ENCODE measurements around the gene MTMR3. TPM values are rescaled to one million over a fixed set of nuclear protein-coding genes. Genes with fewer than 3 reads are reported as not detected.

The MTMR3 gene
- total RNA-seq, 2 donors from 2014 or later: 53.9 to 55.7 TPM

DNA sequence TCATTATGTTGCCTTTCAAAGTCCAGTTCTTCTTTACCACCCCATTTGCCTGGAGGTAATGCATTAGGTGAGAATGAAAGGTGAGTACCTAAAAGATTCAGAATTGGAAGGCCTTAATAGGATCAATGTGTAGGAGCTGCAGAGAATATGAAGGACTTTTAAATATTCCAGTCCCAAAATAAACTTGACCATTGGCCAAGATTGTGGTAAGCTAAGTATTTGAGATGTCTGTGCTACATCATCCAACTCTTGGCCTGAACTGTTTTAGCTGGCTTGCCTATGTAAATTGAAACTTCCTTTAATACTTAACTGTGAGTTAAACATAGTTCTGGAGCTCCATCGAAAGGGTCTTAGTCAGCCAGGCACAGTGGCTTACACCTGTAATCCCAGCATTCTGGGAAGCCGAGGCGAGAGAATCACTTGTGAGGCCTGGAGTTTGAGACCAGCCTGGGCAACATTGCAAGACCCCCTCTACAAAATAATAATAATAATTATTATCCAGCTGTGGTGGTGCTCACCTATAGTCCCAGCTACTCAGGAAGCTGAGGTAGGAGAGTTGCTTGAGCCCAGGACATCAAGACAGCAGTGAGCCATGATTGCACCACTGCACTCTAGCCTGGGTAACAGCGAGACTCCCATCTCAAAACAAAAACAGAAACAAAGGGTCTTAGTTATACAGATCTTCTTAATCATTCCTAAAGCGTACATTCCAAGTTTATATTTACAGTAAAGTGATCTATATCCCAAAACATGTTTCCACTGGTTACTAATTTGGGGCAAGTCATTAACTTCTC, 29.8 kb downstream of the MTMR3 start:
- Mint-ChIP-seq H3K4me3 (no peak overlapping the region), H3K4me1 (peaks cover 48% of the 10 kb centered on the region), H3K27me3 (no peaks in the 10 kb centered on the region), H3K27ac (no peak overlapping the region), H3K36me3 (ENCODE audit: low read depth) (no peaks in the 10 kb centered on the region)
- no peaks in the 10 kb centered on the region for H3K9me3 ChIP-seq (ENCODE audit: control insufficient read depth, low read length, poor library complexity, severe bottlenecking)
- DNase-seq (no peak), ATAC-seq (no peak)

DNA sequence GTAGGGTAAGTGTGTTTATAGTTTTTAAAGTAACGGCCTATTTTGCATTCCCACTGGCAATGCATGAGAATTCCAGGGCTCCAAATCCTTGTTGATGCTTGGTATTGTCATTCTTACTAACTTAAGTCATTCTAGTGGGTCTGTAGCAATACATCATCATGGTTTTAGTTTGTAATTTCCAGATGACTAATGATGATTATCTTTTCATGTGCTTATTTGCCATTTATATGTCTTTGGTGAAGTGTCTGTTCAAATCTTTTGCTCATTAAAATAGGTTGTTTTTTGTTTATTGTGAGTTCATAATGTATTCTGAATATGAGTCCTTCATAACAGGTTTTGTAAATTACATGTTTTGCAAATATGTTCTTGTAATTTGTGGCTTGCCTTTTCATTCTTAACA, 31.2 kb downstream of the MTMR3 start:
- Mint-ChIP-seq H3K4me1 (peaks cover 44% of the 10 kb centered on the region), H3K27ac (peak overlapping the region; percentile 9), H3K4me3 (no peak overlapping the region), H3K36me3 (ENCODE audit: low read depth) (no peaks in the 10 kb centered on the region), H3K27me3 (no peaks in the 10 kb centered on the region)
- H3K9me3 ChIP-seq (ENCODE audit: control insufficient read depth, low read length, poor library complexity, severe bottlenecking): no peaks in the 10 kb centered on the region
- ATAC-seq (no peak), DNase-seq (no peak)

DNA sequence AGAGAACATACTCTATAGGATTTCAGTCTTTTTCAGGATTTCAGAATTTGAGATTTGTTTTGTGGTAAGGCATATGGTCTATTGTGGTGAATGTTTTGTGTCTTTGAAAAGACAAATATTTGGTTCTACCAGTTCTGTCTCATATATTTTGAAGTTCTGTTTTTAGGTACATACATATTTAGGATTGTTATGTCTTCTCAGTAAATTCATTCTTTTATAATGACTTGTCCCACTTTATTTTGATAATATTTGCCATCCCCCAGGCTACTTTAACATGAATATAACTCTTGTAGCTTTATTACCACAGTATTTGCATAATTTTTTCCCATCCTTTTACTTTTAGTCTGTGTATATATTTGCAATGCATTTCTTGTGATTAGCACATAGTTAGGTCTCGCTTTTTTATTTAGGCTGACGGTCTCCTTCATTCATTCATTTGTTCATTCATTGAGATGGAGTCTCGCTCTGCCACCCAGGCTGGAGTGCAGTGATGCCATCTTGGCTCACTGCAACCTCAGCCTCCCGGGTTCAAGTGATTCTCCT, 32.1 kb downstream of the MTMR3 start:
- H3K9me3 ChIP-seq (ENCODE audit: control insufficient read depth, low read length, poor library complexity, severe bottlenecking): no peaks in the 10 kb centered on the region
- Mint-ChIP-seq H3K27ac (peak overlapping the region; percentile 9), H3K4me1 (peaks cover 42% of the 10 kb centered on the region), H3K36me3 (ENCODE audit: low read depth) (no peaks in the 10 kb centered on the region), H3K4me3 (peak overlapping the region; percentile 47), H3K27me3 (no peaks in the 10 kb centered on the region)
- ATAC-seq (no peak), DNase-seq (no peak)

DNA sequence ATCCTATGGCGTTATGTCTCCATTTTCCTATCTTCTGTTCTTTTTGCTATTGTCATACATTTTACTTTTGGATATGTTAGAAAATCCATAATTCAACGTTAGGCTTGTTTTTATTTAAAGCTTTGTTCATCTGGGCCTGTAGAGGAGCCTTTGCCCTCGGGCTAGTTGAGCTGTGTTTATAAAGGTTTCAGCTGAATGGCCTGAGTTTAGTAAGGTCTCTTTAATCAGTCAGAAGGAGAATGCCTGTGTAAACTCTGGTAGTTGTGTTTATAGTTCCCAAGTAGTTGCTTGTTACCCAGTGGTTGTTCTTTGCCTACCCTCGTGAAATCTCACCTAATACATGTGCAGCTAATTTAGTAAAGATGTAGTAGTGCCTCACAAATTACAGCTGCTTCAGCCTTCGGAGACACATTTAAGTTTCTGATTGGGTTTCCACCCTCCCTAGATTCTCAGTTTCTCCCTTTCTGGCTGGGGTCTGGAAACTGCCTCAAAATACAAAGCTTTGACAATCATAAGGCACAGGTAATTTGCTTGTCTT, 33.1 kb downstream of the MTMR3 start:
- DNase-seq (no peak), ATAC-seq (no peak)
- Mint-ChIP-seq H3K27ac (no peak overlapping the region), H3K27me3 (no peaks in the 10 kb centered on the region), H3K4me3 (no peak overlapping the region), H3K36me3 (ENCODE audit: low read depth) (no peaks in the 10 kb centered on the region), H3K4me1 (peaks cover 39% of the 10 kb centered on the region)
- H3K9me3 ChIP-seq (ENCODE audit: control insufficient read depth, low read length, poor library complexity, severe bottlenecking): no peaks in the 10 kb centered on the region

DNA sequence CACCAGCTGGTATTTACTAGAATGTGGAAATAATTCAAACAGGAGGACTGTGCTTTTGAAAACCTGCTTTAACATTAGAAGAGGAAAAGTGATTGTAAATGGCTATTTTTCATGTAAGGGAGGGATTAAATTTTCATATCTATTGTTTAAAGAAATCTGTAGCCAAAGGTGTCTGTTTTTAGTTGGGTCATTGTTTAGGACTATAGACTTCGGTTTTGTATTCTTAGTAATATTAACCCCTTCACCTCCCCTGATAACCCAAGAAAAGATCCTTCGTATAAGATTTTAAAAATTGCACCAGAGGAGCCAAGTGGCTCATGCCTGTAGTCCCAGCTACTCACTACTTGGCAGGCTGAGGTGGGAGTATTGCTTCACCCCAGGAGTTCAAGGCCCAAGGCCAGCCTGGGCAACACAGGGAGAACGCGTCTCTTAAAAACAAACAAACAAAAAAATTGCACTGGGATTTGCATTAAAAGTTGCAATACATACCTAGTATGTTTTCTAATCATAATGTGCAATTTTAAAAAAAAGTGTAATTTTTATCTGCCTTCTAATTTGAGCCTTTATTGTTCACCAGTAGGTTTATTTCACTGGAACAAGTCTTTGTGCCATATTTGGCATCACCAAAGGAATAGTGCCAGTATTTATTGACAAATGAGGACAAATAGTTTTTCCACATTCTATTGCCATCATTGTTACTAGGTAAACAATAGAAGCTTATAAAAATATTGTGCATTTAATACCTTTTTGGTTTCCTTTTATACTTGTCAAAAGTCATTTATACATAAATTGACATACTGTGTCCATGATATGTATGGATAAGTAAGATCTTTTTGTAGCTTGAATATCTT, 34.3 kb downstream of the MTMR3 start:
- H3K27me3 Mint-ChIP-seq: no peaks in the 10 kb centered on the region
- peaks cover 40% of the 10 kb centered on the region for H3K4me1 Mint-ChIP-seq
- no peak overlapping the region for H3K27ac Mint-ChIP-seq

DNA sequence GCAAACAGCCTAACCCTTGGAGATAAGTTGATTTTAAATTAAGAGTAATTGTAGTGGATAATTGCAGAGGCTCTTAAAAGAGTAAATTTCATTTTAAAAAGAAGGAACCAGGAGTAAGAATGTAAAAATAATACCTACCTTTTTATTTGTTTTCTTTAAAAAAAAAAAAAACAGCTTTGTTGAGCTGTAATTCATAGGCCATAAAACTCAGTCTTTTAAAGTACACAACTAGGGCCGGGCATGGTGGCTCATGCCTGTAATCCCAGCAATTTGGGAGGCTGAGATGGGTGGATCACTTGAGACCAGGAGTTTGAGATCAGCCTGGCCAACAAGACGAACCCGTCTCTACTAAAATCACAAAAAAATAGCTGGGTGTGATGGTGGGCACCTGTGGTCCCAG, 42.4 kb downstream of the MTMR3 start:
- H3K4me1 Mint-ChIP-seq: peaks cover 27% of the 10 kb centered on the region

More for the DNA sequence above, 34.3 kb downstream of the MTMR3 start:
- ATAC-seq (no peak), DNase-seq (no peak)
- H3K9me3 ChIP-seq (ENCODE audit: control insufficient read depth, low read length, poor library complexity, severe bottlenecking): no peaks in the 10 kb centered on the region
- Mint-ChIP-seq H3K36me3 (ENCODE audit: low read depth) (no peaks in the 10 kb centered on the region), H3K4me3 (no peak overlapping the region)

DNA sequence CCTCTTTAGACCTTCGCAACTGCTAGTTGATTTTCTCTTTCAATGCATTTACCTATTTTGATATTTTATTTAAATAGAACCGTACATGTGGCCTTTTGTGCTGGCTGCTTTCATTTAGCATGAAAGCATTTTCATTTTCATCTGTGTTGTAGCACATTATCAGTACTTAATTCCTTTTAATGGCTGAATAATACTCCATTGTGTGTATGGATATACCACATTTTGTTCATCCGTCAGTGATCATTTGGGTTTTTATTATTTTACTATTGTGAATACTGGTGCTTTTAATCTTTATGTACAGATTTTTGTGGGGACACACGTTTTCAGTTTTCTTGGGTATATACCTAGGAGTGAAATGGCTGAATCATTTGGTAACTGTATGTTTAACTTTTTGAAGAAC, 43.1 kb downstream of the MTMR3 start:
- Mint-ChIP-seq H3K4me1 (peaks cover 25% of the 10 kb centered on the region), H3K27me3 (no peaks in the 10 kb centered on the region), H3K27ac (no peak overlapping the region), H3K36me3 (ENCODE audit: low read depth) (no peaks in the 10 kb centered on the region), H3K4me3 (no peak overlapping the region)
- H3K9me3 ChIP-seq (ENCODE audit: control insufficient read depth, low read length, poor library complexity, severe bottlenecking): no peaks in the 10 kb centered on the region
- DNase-seq (no peak), ATAC-seq (no peak)

More for the DNA sequence above, 42.4 kb downstream of the MTMR3 start:
- no peaks in the 10 kb centered on the region for H3K9me3 ChIP-seq (ENCODE audit: control insufficient read depth, low read length, poor library complexity, severe bottlenecking)
- Mint-ChIP-seq H3K27ac (no peak overlapping the region), H3K36me3 (ENCODE audit: low read depth) (no peaks in the 10 kb centered on the region), H3K27me3 (no peaks in the 10 kb centered on the region), H3K4me3 (no peak overlapping the region)
- ATAC-seq (no peak), DNase-seq (no peak)

DNA sequence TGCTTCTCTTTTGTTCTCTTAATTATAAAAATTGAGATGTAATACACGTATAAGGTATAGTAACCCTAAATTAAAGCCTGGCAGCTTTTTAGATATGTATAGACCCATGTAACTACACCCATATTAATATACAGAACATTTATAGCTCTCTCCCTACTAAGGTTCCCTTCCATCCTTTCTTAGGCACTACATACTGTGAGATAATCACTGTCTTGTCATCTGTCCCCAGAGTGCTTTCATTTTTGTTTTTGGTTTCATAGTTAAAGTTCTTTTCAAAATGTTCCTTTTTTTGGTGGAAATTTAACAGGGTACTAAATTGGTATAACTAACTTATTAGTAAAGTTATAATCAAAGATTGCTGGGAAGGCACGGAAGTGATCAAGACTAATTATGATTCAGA, 49.2 kb downstream of the MTMR3 start:
- H3K36me3 Mint-ChIP-seq (ENCODE audit: low read depth): no peaks in the 10 kb centered on the region
- H3K27ac Mint-ChIP-seq: peak overlapping the region; percentile 16
- H3K27me3 Mint-ChIP-seq: no peaks in the 10 kb centered on the region
- H3K4me3 Mint-ChIP-seq: no peak overlapping the region
- ATAC-seq (no peak), DNase-seq (no peak)
- H3K9me3 ChIP-seq (ENCODE audit: control insufficient read depth, low read length, poor library complexity, severe bottlenecking): no peaks in the 10 kb centered on the region
- H3K4me1 Mint-ChIP-seq: peaks cover 30% of the 10 kb centered on the region

DNA sequence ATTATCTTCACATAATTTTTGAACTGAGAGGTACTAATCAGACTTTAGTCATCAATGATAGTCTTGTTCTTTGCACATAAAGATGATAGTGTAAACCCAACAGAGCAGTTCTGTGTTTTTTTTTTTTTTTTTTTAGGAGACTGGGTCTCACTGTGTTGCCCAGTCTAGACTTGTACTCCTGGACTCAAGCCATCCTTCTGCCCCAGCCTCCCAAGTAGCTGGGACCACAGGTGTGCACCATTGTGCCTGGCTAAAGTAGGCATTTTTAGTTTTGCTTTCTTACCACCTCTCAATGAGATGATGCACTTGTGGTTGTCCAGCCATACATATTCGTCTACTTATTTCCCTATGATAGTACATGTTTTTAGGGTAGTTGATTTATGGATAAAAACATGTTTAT, 50.6 kb downstream of the MTMR3 start:
- no peaks in the 10 kb centered on the region for H3K9me3 ChIP-seq (ENCODE audit: control insufficient read depth, low read length, poor library complexity, severe bottlenecking)
- H3K27me3 Mint-ChIP-seq: no peaks in the 10 kb centered on the region
- H3K4me1 Mint-ChIP-seq: peaks cover 33% of the 10 kb centered on the region
- H3K27ac Mint-ChIP-seq: no peak overlapping the region
- no peaks in the 10 kb centered on the region for H3K36me3 Mint-ChIP-seq (ENCODE audit: low read depth)
- H3K4me3 Mint-ChIP-seq: no peak overlapping the region
- no peak for ATAC-seq
- no peak for DNase-seq

DNA sequence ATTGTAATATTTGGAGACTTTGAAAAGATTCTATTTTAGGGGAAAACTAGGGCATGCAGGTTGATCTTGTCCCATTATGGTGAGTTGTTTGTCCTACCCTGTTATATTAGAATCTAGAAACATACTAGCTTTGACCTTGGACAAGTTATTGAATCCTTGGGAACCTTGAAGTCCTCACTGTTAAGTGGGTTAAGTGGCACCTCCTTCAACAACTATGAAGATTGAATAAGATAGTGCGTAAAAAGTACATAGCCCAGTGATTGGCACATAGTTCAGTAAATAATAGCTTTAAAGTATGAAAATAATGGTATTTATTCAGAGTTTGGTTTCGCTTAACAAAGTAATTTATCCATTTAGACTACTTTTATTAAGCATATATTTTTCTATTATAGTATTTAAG, 51.6 kb downstream of the MTMR3 start:
- Mint-ChIP-seq H3K27me3 (no peaks in the 10 kb centered on the region), H3K4me3 (no peak overlapping the region), H3K4me1 (peaks cover 35% of the 10 kb centered on the region), H3K27ac (no peak overlapping the region), H3K36me3 (ENCODE audit: low read depth) (no peaks in the 10 kb centered on the region)
- H3K9me3 ChIP-seq (ENCODE audit: control insufficient read depth, low read length, poor library complexity, severe bottlenecking): no peaks in the 10 kb centered on the region
- no peak for DNase-seq
- ATAC-seq: no peak

DNA sequence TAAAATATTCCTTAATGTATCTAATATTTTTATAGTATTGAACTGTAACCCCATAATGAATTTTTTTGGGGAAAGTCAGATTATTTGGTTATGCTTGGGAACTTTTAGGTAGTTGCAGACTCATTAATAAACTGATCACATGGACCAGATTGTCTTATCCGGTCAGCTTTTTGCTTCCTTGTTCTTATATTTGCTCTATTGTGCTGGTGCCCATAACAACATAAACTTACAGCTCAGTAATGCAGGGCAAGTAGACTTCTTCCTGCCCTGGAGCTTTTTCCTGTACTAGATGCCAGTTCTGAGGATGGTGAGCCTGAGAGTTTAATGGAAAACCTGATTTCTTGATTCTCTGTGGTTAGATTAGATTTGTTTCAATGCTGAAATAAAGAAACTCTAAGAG, 53.2 kb downstream of the MTMR3 start:
- DNase-seq: no peak
- H3K9me3 ChIP-seq (ENCODE audit: control insufficient read depth, low read length, poor library complexity, severe bottlenecking): no peaks in the 10 kb centered on the region
- peak overlapping the region; percentile 56 for H3K27ac Mint-ChIP-seq
- no peak for ATAC-seq
- H3K36me3 Mint-ChIP-seq (ENCODE audit: low read depth): peaks cover 2% of the 10 kb centered on the region
- peaks cover 34% of the 10 kb centered on the region for H3K4me1 Mint-ChIP-seq
- no peak overlapping the region for H3K4me3 Mint-ChIP-seq
- H3K27me3 Mint-ChIP-seq: no peaks in the 10 kb centered on the region

DNA sequence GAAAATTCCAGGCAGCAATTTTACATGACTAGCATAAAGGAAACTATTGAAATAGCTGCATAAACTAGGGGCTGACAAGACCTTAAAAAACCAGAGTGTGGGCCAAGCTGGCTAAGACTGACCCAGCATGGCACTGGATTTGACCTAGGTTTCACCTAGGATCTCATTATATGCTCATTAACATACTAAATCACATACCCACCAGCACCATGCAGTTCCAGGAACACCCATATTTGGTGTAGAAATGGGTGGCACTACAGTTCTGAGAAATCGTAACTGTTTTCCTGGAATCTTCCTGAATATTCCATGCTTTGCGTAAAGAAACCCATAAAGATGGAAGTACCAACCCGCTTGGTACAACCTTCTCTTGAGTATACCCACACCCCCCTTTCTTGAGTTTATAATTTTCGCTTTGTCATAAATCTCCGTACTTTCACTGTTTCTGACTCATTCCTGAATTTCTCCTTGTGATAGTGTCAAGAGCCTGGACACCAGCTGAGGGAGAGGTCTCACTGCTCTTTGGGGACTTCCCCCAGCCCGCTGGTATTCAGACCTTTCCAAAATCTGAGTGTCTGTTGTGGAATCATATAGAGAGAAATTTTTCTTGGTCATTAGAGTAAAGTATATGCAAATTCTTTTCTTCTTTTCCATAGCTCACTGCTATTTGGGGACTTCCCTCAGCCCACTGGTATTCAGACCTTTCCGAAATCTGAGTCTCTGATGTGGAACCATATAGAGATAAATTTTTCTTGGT, 55.1 kb downstream of the MTMR3 start:
- Mint-ChIP-seq H3K4me1 (peaks cover 28% of the 10 kb centered on the region), H3K27ac (peak overlapping the region; percentile 27), H3K27me3 (no peaks in the 10 kb centered on the region), H3K4me3 (no peak overlapping the region), H3K36me3 (ENCODE audit: low read depth) (peaks cover 3% of the 10 kb centered on the region)
- ATAC-seq (no peak), DNase-seq (no peak)
- no peaks in the 10 kb centered on the region for H3K9me3 ChIP-seq (ENCODE audit: control insufficient read depth, low read length, poor library complexity, severe bottlenecking)

DNA sequence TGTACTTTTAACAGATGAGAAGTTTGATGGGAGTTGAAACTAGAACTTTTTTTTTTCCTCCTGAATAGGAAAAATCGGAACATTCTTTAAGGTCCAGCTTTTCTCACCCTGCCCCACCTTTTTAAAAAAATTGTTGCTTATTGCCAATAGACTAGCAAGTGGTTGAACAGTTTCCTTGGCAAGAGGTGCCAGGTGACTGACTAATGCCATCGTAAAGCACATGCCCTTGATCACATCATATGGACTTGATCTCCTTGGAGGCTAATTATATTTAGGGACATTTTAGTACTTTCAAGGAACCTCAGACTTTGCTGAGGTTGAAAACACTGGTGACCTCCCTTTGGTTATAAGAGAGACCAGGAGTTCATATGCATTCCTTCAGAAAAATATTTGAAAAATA, 57.6 kb downstream of the MTMR3 start:
- no peak overlapping the region for H3K4me3 Mint-ChIP-seq
- H3K27me3 Mint-ChIP-seq: no peaks in the 10 kb centered on the region
- no peaks in the 10 kb centered on the region for H3K9me3 ChIP-seq (ENCODE audit: control insufficient read depth, low read length, poor library complexity, severe bottlenecking)
- H3K4me1 Mint-ChIP-seq: peaks cover 28% of the 10 kb centered on the region
- DNase-seq (no peak), ATAC-seq (no peak)
- peaks cover 3% of the 10 kb centered on the region for H3K36me3 Mint-ChIP-seq (ENCODE audit: low read depth)
- H3K27ac Mint-ChIP-seq: no peak overlapping the region

Data from T-helper 17 cell (primary cell).